PC-3 (cell line): ENCODE data around the gene GALNT2.

Experiments
- EZH2phosphoT487 ChIP-seq: fragments of 300-600 bp; sonication (generic); IDR thresholded peaks from 2 replicates; pipeline ENCODE4 v1.6.1; 2018; ENCODE audit warnings: mild to moderate bottlenecking, antibody characterized with exemption, low read length, borderline replicate concordance
- TF ChIP-seq, protein P1 (sequence below): fragments of 300-600 bp; sonication (generic); conservative IDR thresholded peaks from 2 replicates; pipeline ENCODE4 v1.5.1; 2017; ENCODE audit warnings: antibody characterized with exemption, low read depth, mild to moderate bottlenecking, low read length

DNA sequence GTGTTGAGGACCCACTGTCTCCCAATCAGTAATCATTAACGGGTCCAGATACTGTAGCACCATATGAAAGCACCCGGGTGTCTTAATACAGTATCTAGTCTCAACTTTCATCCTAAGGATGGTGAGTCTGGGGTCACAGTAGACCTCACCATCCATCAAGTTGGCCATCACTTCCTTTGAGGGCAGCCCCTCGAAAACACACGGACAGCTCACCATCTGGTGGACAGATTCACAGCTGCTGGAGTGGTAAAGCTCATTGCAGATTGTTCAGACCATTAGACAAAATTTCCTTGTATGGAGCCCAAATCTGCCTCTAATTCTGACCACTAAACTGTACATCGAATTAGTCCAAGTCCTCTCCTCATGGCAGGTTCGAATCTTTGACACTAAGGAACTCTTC lies 236.0 kb downstream of the GALNT2 start:
- TF ChIP-seq, protein P1, sequence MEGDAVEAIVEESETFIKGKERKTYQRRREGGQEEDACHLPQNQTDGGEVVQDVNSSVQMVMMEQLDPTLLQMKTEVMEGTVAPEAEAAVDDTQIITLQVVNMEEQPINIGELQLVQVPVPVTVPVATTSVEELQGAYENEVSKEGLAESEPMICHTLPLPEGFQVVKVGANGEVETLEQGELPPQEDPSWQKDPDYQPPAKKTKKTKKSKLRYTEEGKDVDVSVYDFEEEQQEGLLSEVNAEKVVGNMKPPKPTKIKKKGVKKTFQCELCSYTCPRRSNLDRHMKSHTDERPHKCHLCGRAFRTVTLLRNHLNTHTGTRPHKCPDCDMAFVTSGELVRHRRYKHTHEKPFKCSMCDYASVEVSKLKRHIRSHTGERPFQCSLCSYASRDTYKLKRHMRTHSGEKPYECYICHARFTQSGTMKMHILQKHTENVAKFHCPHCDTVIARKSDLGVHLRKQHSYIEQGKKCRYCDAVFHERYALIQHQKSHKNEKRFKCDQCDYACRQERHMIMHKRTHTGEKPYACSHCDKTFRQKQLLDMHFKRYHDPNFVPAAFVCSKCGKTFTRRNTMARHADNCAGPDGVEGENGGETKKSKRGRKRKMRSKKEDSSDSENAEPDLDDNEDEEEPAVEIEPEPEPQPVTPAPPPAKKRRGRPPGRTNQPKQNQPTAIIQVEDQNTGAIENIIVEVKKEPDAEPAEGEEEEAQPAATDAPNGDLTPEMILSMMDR: peak; percentile 20; the same call in 1 of the 2 replicates
- no peak for TF ChIP-seq EZH2phosphoT487
